Measurements from ENCODE around the gene HNRNPUL1.
"Not testable (repeated sequence)": the region's sequence is repeated elsewhere in the genome, so short reads cannot be mapped to it uniquely, and the experiment has no call there.

Gene HNRNPUL1

DNA sequence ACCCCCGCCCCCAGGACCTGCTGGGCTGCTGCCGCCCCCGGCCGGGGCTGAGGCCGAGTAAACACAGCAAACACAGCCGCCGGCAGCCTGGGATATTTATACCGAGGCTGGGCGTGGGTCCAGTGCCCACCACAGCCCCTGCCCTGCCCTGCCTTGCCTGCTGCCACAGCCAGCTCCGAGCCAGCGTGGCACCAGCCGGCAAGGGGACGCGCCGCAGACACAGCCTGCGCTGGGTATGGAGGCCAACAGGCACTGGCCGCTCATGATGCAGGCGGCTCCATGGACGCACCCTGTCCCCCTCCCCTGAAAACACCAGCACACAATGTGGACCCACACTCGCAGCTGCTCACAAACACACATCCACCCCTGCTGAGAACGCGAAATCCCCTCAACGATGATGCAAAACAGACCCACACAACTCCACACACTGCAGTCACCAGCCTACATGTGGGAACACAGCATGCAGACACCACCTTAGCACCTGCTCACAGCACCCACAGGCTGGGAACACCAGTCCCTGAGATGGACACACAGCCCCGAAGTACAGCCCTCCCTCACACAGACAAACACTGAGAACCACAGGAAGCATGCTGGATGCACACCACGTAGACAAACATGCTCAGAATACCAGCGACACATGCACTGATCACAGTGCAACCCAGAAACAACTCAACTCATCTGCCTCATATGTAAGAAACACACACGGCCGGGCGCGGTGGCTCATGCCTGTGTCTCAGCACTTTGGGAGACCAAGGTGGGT is 62.0 kb downstream of the HNRNPUL1 start:
- no peak for DNase-seq (ENCODE audit: low read depth in 2 of 2)

DNA sequence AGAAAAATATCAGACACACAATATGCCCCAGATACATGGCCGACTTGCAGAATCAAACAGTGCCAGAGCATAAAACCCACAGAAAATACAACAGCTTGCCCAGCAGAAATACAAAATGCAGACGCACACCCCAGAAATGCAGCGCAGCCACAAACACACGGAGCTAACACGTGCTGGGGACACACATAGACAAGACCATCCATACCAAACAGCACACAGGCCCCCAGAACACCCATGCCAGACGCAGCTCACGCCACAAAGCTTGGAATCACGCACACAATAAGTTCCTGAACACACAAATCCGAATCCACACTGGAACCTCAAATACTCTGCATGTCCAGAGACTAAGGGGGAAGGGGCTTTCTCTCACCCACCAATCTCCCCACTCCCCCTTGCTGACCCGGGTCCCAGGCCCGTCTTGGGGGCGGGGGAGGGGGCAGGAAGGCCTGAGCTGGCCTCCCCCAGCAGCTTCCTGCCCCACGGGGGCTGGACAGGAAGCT is 63.0 kb downstream of the HNRNPUL1 start:
- DNase-seq (ENCODE audit: low read depth in 2 of 2): no peak

DNA sequence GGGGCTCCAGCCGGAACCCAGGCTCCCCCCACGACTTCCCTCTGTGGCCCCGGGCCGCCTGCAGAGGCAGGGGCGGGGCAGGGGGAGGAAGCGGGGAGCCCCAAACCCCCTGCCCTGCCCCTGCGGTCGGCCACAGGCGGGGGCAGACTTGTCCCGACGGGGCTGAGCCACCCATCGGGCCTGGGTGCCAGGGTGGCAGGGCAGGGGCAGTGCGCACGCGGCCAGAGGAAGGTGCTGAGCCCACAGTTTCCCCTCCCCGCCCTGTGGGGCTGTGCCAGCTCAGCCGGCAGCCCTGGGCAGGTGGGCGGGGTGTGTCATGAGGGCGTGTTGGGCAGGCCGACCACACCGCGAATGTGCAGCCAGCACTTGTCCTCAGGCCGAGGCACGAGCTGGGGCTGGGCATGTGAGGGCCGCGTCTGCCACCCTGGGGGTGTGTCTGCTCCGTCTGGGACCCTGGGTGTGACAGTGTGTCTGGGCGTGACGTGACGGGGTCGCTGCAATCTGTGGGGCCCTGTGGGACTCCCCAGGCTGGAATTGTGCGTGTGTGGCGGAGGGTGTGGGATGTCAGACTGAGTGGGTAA is 63.5 kb downstream of the HNRNPUL1 start:
- DNase-seq (ENCODE audit: low read depth in 2 of 2): peak; percentile 88 to 89

DNA sequence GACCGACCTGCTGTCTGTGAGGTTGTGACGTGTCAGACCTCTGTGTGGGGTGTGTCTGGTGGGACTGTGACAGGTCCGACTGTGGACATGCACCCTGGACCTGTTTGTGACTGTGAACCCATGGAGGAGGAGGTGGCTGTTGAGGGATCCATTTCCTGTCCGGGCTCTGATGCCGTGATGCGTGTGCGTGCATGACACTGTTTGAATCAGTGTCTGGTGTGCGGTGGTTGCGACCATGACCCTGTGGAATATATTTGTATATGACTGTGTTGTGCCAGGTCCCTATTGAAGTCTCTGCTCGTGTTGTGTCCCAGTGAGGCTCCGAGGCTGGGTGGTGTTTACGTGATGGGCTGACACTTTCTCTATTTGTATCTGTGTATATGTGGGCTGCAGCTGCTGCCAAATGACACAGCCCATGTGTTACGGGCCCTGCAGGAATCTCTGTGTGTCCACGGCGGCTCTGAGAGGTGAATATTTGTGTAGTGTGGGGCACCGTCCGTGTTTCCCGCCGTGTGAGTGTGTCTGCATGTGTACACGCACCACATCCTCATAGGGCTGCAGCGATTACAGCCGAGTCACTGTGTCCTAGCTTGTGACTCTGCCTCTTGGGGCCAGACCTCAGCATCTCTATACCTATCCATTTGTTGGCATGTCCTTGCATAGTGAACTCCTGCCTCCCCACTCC is 64.1 kb downstream of the HNRNPUL1 start:
- DNase-seq (ENCODE audit: low read depth in 2 of 2): peak in 1 of 2 donors; percentile 53

DNA sequence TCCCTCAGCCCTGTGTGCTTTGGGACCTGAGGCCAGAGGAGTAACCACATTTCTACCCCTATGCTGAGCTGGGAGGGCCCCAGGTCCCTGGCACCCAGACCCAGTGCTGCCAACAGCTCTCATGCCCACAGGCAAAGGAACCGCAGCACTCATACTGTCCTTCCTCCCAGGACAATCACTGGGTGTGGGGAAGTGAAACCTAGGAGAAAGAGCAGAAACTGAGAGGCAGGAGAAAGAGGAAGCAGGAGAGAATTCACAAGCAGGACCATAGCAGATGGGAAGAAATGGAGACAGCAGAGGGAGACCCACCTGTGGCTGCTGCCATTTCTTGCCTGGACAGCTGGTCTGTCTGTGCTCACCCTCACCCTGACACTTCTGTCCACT is 64.7 kb downstream of the HNRNPUL1 start:
- no peak for DNase-seq (ENCODE audit: low read depth in 2 of 2)

DNA sequence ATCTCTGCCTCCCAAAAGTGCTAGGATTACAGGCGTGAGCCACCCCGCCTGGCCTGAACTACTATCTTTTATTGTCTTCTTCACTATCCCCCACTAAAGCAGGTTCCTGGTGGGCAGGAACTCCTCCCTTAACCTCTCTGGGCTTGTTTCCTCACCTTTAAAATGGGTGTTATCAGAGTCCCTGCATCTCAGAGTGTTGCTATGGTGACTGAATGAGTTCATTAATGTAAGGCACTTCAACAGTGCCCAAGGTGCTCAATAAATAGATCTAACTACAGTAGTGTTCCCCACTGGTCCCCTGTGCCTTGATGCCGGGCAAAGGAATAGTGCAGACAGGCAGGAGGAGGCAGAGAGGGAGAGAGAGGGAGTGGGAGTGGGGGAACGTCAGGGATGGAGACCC is 66.3 kb downstream of the HNRNPUL1 start:
- DNase-seq (ENCODE audit: low read depth in 2 of 2): no peak

DNA sequence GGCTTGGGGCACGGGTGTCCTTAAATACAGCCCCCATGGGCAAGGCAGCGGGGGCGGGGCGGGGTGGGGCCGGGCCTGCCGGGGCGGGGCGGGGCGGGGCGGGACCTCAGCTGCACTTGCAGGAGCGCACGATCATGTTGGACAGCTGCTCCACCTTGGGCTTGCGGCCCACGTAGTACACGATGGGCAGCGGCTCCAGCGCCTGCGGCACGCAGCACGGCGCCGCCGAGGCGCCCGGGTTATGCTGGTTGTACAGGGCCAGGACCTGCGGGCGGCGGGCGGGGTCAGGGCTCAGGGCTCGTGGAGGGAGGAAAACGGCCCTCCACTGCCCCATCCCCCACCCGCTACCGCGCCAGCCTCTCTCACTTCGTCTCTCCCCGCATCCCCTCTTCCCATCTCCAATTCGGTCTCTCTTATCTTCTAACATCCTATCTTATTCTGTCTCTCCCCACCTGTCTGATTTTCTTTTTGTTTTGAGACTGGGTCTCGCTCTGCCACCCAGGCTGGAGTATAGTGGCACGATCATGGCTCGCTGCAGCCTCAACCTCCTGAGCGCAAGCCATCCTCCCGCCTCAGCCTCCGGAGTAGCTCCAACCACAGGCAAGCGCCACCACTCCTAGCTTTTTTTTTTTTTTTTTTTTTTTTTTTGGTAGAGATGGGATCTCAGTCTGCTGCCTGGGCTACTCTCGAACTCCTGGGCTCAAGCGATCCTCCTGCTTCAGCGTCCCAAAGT is 66.9 kb downstream of the HNRNPUL1 start:
- DNase-seq (ENCODE audit: low read depth in 2 of 2): no peak

DNA sequence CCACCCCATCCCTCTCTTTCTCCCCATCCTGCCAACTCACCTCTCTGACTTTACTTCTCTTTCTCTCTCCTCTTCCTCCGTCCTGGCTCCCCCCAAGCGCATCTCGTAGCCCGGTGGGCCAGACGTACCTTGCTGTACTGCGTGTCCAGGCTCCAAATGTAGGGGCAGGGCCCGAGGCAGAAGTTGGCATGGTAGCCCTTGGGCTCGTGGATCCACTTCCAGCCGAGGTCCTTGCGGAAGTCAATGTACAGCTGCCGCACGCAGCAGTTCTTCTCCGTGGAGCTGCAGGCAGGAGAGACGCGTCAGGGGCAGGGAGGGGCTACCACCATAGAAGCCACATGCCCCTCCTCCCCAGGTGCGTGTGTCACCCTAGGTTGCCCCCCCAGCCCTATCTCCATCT is 67.8 kb downstream of the HNRNPUL1 start:
- no peak for DNase-seq (ENCODE audit: low read depth in 2 of 2)

DNA sequence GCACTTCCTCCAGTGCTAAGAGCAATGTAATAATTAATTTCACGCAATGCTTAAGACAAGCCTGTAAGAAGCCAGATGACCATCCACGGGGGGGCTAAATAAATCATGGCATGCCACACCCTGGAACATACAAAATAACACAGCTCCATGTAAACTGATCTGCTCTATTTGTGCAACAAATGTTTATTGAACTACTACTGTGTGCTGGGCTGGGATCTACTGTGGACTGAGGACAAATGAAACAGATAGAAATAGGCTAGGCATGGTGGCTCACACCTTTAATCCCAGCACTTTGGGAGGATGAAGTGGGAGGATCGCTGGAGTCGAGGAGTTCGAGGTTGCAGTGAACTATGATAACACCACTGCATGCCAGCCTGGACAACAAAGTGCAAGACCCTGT is 68.3 kb downstream of the HNRNPUL1 start:
- no peak for DNase-seq (ENCODE audit: low read depth in 2 of 2)

DNA sequence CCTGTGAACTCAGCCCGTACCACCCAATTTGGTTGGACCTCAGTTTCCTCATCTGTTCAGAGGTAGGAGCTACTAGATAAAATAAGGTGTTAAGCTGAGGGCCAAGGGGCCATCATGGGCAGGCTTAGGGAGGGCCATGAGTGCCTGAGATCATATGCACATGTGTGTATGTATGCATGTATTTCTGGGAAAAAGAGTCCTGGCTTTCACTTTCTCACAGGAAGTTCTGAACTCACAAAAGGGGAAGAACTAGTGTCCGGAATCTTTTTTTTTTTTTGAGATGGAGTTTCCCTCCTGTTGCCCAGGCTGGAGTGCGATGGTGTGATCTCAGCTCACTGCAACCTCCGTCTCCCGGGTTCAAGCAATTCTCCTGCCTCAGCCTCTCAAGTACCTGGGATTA is 70.6 kb downstream of the HNRNPUL1 start:
- no peak for DNase-seq (ENCODE audit: low read depth in 2 of 2)

DNA sequence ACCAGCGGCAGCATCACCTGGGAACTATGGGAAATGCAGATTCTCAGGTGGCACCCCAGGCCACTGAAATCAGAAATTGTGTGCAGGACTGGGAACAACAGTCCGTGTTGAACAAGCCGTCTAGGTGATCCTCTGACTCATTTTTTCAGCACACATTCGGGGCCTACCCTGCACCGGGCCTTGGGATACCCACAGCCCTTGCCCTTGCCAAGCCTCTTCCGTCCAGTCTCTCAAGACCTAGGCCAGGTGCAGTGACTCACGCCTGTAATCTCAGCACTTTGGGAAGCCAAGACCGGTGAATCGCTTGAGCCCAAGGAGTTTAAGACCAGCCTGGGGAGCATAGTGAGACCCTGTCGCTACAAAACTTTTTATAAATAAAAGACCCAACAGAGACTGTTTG is 71.3 kb downstream of the HNRNPUL1 start:
- DNase-seq (ENCODE audit: low read depth in 2 of 2): no peak

DNA sequence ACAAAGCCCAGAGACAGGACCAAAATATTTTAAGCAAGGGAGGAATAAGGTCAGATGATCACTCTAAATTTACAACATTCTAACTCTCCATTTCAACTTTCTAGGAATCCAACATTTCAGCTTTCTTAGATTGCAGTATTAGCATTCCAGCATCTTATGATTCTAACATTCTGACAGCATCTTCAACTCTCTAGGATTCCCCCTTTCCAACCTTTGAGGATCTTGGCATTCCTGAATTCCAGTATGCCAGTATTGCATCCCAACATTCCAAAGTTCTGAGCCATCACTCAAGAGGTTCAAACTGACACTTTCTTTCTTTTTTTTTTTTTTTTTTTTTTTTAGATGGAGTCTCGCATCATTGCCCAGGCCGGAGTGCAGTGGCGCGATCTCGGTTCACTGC is 75.8 kb downstream of the HNRNPUL1 start:
- DNase-seq (ENCODE audit: low read depth in 2 of 2): no peak

DNA sequence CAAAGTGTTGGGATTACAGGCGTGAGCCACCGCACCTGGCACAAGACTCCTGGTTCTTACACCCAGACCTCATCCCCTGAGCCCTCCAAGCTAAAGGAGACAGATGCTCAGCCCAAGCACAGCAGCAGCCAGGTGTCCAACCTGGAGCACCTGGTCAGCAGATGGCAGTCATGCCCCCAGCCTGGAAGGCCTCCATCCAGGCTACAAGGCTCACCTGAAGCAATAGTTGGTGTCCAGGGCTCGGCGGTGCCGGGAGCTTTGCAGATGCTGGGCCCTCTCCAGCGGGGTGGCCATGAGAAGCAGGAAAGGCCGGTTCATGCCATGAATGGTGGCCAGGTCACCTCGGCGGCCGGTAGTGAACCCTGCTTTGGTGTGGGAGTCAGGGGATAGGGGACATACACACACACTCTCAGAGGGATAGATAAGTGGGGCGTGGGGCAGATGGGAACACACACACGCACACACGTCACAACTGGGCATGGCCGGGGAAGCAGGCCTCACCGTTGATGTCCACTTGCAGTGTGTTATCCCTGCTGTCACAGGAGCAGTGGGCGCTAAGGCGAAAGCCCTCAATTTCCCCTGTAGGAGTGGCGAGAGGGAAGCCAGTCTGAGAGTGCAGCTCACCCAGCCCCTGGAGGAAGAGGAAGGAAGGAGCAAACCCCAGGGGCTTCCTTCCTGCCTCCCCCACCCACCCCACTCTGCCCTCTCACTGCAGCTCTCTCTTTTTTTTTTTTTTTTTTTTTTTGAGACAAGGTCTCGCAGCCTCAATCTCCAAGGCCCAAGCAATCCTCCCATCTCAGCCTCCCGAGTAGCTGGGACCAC is 77.7 kb downstream of the HNRNPUL1 start:
- DNase-seq (ENCODE audit: low read depth in 2 of 2): no peak

DNA sequence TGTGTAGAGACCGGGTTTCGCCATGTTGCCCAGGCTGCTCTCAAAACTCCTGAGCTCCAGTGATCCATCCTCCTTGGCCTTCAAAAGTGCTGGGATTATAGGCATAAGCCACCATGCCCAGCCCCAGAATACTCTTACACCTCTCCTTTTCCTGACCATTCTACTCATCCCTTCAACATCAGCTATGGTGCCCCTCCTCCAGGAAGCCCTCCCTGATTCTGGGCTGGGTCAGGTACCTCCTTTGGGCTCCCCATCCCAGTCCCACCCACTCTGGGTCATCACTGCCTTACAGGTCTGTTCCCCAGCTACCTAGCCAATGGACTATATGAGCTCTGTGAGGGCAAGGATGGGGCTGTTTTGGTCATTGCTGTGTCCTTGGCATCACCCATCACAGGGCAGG is 80.0 kb downstream of the HNRNPUL1 start:
- DNase-seq (ENCODE audit: low read depth in 2 of 2): no peak

DNA sequence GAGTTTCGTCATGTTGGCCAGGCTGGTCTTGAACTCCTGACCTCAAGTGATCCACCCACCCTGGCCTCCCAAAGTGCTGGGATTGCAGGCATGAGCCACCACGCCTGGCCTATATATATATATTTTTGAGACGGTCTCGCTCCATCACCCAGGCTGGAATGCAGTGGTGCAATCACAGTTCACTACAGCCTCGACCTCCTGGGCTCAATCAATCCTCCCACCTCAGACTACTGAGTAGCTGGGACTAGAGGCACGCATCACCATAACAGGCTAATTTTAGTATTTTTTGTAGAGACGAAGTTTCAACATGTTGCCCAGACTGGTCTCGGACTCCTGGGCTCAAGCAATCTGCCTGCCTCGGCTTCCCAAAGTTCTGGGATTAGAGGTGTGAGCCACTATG is 82.7 kb downstream of the HNRNPUL1 start:
- DNase-seq (ENCODE audit: low read depth in 2 of 2): not testable (repeated sequence)

DNA sequence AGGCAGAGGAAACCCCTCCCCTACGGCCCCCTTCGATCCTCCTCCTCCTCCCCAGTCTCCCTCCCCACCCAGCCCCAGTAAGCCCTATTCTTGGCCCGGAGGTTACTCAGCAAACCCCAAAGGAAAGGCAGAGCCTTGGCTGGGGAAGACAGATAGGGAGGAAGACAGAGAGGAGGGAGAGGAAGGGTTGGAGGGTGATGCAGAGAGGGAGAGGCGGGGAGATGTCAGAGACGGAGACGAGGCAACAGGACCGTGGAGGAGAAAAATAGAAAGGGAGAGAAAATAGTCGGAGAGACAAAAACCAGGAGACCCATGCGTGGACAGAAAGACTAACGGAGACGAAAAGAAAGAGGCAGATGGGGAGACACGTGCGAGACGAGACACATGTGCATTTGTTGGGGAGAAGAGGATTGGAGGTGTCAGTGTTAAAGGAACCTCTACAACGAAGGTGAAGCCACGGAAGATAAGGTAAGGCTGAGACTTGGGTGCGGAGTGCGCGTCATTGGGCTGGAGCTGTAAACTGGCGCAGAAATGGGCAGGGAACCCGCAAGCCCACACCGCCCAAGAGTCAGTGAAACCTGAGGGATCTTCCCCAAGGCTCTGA is 86.7 kb downstream of the HNRNPUL1 start:
- DNase-seq (ENCODE audit: low read depth in 2 of 2): no peak

DNA sequence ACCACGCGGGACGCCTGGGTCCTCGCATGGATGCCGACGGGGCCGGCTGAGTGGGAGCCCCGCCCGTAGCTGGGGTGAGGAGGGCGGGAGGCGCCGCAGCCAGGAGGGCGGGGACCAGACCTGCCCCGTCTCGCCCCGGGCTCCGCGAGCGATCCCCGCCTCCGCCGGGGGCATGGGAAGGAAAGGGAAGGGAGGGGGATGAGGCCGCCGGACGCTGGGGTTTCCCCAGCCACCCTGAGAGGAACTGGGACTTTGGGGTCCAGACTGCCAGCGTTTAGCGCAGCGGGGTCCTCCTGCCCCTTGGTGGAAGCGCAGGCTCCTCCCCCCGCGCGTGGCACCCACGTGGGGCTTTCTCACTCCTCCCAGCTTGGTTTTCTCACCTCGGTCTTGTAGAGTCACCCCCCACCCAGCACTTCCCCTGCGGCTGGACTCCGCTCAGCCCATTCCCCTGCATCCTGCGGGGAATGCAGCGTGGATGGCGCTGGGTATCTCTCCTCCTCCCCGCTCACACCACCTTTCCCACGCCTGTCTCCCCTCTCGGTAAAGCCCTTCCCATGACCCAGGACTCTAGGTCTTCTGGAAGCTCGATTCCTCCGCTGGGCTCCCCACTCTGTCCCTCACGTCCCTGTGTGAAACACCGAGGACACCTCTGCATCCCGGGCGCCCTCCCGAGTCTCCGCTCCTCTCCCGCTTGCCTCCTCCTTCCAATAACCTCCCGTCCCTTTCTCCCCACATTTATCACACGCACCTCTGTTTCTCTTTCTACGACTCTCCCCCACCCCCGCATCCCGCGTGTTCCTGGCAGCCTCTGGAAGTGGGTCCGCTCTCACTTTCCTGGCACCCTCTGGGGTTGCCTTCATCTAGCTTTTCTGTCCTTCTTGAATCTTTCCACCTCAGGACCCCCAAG is 87.4 kb downstream of the HNRNPUL1 start:
- peak; percentile 72 to 85 for DNase-seq (ENCODE audit: low read depth in 2 of 2)

DNA sequence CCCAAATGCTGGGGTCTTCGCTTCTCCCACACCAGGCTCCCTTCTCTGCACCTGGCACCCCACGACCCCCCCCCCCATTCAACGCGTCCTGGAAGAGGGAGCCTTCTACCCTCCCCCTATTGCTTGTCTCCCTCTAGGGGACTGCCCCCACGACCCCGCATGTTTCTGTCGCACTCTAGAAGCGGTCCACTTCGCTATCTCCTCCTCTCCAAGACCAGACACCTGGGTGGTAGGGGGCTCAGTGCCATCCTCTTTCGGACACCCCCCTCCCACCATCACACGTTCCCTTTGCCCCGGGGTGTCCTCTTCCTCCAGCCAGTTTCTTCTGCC is 88.1 kb downstream of the HNRNPUL1 start:
- no peak for DNase-seq (ENCODE audit: low read depth in 2 of 2)

DNA sequence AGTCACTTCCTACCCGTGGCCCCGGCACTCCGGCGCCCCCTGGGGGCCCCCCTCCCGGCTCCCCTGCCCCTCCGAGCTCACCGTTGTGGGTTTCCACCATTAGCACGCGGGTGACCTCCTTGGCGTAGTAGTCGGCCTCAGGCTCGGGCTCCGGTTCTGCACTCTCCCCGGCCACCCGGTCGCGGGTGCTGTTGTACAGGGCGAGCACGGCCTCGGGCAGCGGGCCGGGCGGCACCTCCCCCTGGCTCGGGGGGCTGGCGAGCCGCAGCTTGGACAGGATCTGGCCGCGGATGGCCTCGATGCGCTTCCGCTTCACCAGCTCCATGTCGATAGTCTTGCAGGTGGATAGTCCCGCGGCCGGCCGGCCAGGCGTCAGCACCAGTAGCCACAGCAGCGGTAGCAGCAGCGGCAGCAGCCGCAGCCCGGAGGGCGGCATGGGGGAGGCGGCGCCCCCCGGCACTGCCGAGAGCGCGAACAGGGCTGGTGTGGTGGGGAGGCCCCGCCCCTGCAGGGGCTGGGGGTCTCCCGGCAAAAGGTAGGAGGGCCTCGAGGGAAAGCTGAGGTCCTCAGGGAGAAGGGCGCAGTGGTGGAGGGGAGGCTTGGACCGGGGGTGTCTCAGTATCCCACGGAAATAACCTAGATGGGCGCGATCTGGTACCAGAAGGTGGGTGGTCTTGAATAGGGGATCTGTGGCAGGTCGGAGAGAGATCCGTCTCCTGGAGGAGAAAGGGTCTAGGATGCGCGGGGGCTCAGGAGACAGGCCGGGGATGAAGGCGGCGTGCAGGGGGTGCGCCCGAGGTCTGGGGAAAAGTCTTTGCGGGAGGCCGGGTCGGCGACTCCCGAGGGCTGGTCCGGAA is 88.7 kb downstream of the HNRNPUL1 start:
- DNase-seq (ENCODE audit: low read depth in 2 of 2): peak; percentile 69 to 70
